ENCODE results near the gene TMEM140.

Gene TMEM140

GRCh38 chr7:135162382-135163001, 14.6 kb downstream of the TMEM140 start:
- Histone ChIP-seq H3K27ac (no peak overlapping the region), H3K36me3 (replicated peaks) (peaks cover 15% of the 10 kb centered on the region), H3K4me3 (ENCODE audit: low read depth, low read length) (no peak overlapping the region), H3K27me3 (replicated peaks) (no peaks in the 10 kb centered on the region)
- in situ Hi-C loops (cut with HindIII; ENCODE audit: low pct_ligation_motif_present, low sequenced_read_pairs) = loop anchor here (25.0 kb wide), 1 partner anchor 175 kb away; the partner anchor contains the start of gene AGBL3
- DNase-seq = no peak
- no peak for TF ChIP-seq CTCF (IDR thresholded peaks at IDR 0.05; ENCODE audit: low read depth, low read length, missing control alignments)

GRCh38 chr7:135164357-135165061, 16.6 kb downstream of the TMEM140 start:
- TF ChIP-seq CTCF (IDR thresholded peaks at IDR 0.05; ENCODE audit: low read depth, low read length, missing control alignments) = peak; percentile 6
- Histone ChIP-seq H3K27me3 (replicated peaks) (no peaks in the 10 kb centered on the region), H3K4me3 (ENCODE audit: low read depth, low read length) (no peak overlapping the region), H3K27ac (no peak overlapping the region), H3K36me3 (replicated peaks) (peaks cover 25% of the 10 kb centered on the region)
- in situ Hi-C loops (cut with HindIII; ENCODE audit: low pct_ligation_motif_present, low sequenced_read_pairs) = loop anchor here (25.0 kb wide), 1 partner anchor 177 kb away; the partner anchor contains the start of gene AGBL3
- no peak for DNase-seq

- Histone ChIP-seq H3K36me3 (replicated peaks) (peaks cover 25% of the 10 kb centered on the region), H3K27me3 (replicated peaks) (no peaks in the 10 kb centered on the region), H3K27ac (no peak overlapping the region), H3K4me3 (ENCODE audit: low read depth, low read length) (no peak overlapping the region)
- no peak for DNase-seq
- TF ChIP-seq CTCF (IDR thresholded peaks at IDR 0.05; ENCODE audit: low read depth, low read length, missing control alignments) = no peak
- in situ Hi-C loops (cut with HindIII; ENCODE audit: low pct_ligation_motif_present, low sequenced_read_pairs) = loop anchor here (25.0 kb wide), 1 partner anchor 179 kb away; the partner anchor contains the start of gene AGBL3
These were observed 18.0 kb downstream of the TMEM140 start for GRCh38 chr7:135165862-135166261.

GRCh38 chr7:135166338-135166990, 18.6 kb downstream of the TMEM140 start:
- in situ Hi-C loops (cut with HindIII; ENCODE audit: low pct_ligation_motif_present, low sequenced_read_pairs) = loop anchor here (25.0 kb wide), 1 partner anchor 179 kb away; the partner anchor contains the start of gene AGBL3
- Histone ChIP-seq H3K36me3 (replicated peaks) (peaks cover 25% of the 10 kb centered on the region), H3K27me3 (replicated peaks) (no peaks in the 10 kb centered on the region), H3K4me3 (ENCODE audit: low read depth, low read length) (no peak overlapping the region), H3K27ac (no peak overlapping the region)
- no peak for TF ChIP-seq CTCF (IDR thresholded peaks at IDR 0.05; ENCODE audit: low read depth, low read length, missing control alignments)
- DNase-seq = no peak

GRCh38 chr7:135167365-135167917, 19.6 kb downstream of the TMEM140 start:
- Histone ChIP-seq H3K27ac (no peak overlapping the region), H3K4me3 (ENCODE audit: low read depth, low read length) (no peak overlapping the region), H3K36me3 (replicated peaks) (peaks cover 25% of the 10 kb centered on the region), H3K27me3 (replicated peaks) (no peaks in the 10 kb centered on the region)
- no peak for TF ChIP-seq CTCF (IDR thresholded peaks at IDR 0.05; ENCODE audit: low read depth, low read length, missing control alignments)
- in situ Hi-C loops (cut with HindIII; ENCODE audit: low pct_ligation_motif_present, low sequenced_read_pairs) = loop anchor here (25.0 kb wide), 1 partner anchor 180 kb away; the partner anchor contains the start of gene AGBL3
- no peak for DNase-seq

Data from brain microvascular endothelial cell (primary cell).